GM19240 (cell line): ENCODE results near the gene PAN3.

Experiments used
- DNase-seq: peaks from one replicate; pipeline ENCODE4 v3.0.0; 2011; ENCODE audit warnings: low spot score; ENCODE audit not compliant: insufficient read length

The PAN3 gene

GRCh38 chr13:28329395-28330158 is 191.2 kb downstream of the PAN3 start:
- DNase-seq, result no peak

GRCh38 chr13:28333204-28333881 is 195.0 kb downstream of the PAN3 start:
- DNase-seq, result no peak

- no peak for DNase-seq
Observed at GRCh38 chr13:28336193-28336657, 197.9 kb downstream of the PAN3 start.

GRCh38 chr13:28337166-28338005 is 199.0 kb downstream of the PAN3 start:
- no peak for DNase-seq

GRCh38 chr13:28338006-28338574 is 199.7 kb downstream of the PAN3 start:
- DNase-seq, result no peak

GRCh38 chr13:28338742-28339141 is 200.4 kb downstream of the PAN3 start:
- no peak for DNase-seq

GRCh38 chr13:28339419-28339818 is 201.1 kb downstream of the PAN3 start:
- DNase-seq, result no peak

GRCh38 chr13:28340272-28340793 is 202.0 kb downstream of the PAN3 start:
- DNase-seq, result no peak

GRCh38 chr13:28342251-28342650 is 203.9 kb downstream of the PAN3 start:
- DNase-seq, result no peak

- no peak for DNase-seq
Observed at GRCh38 chr13:28344163-28344562, 205.8 kb downstream of the PAN3 start.
